Neuron (in vitro differentiated cells): ENCODE results near the gene BTBD16.

Experiments used
- H2AFZ ChIP-seq: one replicate; pipeline ENCODE4 v1.6.1; 2013; ENCODE audit warnings: low read depth, mild to moderate bottlenecking, inconsistent platforms, low read length, moderate library complexity
- H3K27me3 ChIP-seq: one replicate; pipeline ENCODE4 v1.6.1; 2013; ENCODE audit warnings: low read length; ENCODE audit not compliant: insufficient read depth
- H3K36me3 ChIP-seq: one replicate; pipeline ENCODE4 v1.6.1; 2013; ENCODE audit warnings: low read length; ENCODE audit not compliant: insufficient read depth
- H3K4me1 ChIP-seq: one replicate; pipeline ENCODE4 v1.6.1; 2013; ENCODE audit warnings: low read length; ENCODE audit not compliant: insufficient read depth
- H3K4me3 ChIP-seq: 2 replicates; pipeline ENCODE4 v1.5.1; 2013; ENCODE audit warnings: mild to moderate bottlenecking, low read length, moderate library complexity
- H3K9me3 ChIP-seq: one replicate; pipeline ENCODE4 v1.6.1; 2013; ENCODE audit warnings: low read length

BTBD16 gene

DNA sequence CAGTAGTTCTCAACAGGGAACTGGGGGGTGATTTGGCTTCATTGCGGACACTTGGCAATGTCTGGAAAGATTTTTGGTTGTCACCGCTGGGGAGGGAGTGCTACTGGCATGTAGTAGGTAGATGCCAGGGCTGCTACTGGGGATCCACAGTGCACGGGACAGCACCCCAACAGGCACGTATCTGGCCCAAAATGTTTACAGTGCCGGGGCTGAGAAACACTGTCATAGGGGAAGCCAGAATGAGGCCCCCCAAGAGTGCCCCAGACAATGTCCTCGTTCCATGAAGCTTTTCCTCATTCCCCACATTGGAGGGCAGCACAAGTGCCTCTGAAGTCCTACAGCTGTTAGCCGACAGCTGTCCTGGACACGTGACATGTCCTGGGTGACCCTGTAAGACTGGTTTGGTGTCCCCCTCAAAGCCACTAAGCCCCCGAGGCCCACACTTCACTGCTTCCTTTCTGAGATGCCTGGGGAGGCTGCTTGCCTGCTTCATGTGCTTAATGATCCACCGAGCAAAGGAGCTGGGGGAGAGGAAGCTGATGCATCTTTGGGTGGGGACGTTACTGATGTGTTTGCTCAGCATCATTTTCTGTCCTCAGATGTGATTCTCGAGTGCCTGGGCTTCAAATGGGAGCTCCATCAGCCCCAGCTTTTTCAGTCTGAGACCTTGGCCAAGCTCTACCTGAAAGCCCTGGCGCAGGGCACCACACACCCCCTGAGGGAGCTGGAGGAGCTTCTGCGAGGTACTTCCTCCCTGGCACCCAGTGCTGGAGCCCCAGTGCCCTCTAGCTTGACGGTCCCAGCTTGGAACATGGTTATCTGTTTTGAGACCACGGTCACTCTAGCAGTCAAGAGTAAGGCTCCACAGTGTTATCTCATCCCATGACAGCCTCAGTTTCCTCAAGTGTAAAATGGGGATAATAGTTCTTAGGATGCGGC lies 14.7 kb downstream of the BTBD16 start:
- Histone ChIP-seq H3K27me3 (peaks cover 2% of the 10 kb centered on the region), H3K4me1 (peaks cover 10% of the 10 kb centered on the region), H2AFZ (no peak overlapping the region), H3K9me3 (no peaks in the 10 kb centered on the region), H3K36me3 (no peaks in the 10 kb centered on the region), H3K4me3 (no peak overlapping the region)

DNA sequence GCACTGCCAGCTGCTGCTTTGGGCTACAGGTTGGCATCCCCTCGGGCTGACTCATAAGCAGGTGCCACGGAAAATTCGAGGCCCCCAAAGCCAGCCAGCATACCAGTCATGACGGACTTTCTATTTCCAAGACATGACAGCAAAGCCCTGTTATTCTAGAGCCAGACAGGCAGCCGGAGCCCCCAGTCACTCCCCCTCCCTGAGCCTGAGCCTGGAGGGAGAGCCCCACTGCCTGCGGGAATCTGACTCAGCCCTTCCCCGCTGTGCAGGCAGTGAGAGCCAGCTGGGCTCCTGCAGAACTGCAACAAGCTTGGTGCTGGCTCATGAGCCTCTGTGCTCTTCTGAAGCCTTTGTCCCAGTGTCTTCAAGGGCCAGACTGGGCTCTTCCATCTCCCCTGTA lies 15.8 kb downstream of the BTBD16 start:
- H3K36me3 ChIP-seq: no peaks in the 10 kb centered on the region
- no peaks in the 10 kb centered on the region for H3K9me3 ChIP-seq
- H3K4me1 ChIP-seq: no peaks in the 10 kb centered on the region
- H3K27me3 ChIP-seq: peaks cover 4% of the 10 kb centered on the region
- no peak overlapping the region for H3K4me3 ChIP-seq
- no peak overlapping the region for H2AFZ ChIP-seq

DNA sequence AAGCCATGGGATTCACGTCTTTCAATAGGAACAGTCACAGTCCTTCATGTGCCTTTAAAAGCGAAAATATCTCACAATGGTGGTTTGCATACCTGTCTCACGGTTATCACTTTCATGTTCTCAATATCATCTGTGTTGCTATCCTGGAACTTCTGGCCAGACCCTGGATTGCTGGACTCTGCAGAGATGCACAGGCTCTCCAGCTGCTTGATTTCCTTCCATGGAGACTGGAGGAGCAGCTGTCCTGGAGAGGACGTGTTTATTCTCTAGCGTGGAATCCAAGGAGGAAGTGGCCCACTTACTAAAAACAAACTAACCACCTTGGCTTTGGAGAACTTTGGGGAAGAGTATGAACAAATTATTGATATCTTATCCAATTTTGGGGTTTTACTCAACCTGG lies 16.5 kb downstream of the BTBD16 start:
- H3K9me3 ChIP-seq: no peaks in the 10 kb centered on the region
- H3K4me3 ChIP-seq: no peak overlapping the region
- H2AFZ ChIP-seq: no peak overlapping the region
- no peaks in the 10 kb centered on the region for H3K4me1 ChIP-seq
- H3K36me3 ChIP-seq: no peaks in the 10 kb centered on the region
- H3K27me3 ChIP-seq: peaks cover 4% of the 10 kb centered on the region

DNA sequence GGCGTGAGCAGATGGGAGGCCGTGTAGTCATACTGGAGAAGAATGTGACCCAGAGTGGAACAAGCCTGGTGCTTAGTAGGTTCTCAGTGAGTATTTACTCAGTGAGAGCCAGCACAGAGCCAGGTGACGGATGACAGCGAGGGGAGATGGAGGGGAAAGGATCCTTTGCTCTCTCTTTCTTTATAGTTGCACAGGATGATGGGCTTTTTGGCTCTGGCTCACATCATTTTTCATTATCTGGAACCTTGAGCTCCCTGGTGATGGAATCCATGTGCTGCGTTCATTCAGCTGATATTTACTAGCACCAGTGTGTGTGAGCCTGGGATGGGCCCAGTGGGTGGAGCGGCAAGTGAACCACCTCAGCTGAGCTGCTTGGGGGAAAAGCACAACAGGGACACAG lies 17.2 kb downstream of the BTBD16 start:
- no peak overlapping the region for H2AFZ ChIP-seq
- no peaks in the 10 kb centered on the region for H3K9me3 ChIP-seq
- no peak overlapping the region for H3K4me3 ChIP-seq
- H3K27me3 ChIP-seq: peaks cover 4% of the 10 kb centered on the region
- no peaks in the 10 kb centered on the region for H3K4me1 ChIP-seq
- H3K36me3 ChIP-seq: no peaks in the 10 kb centered on the region

DNA sequence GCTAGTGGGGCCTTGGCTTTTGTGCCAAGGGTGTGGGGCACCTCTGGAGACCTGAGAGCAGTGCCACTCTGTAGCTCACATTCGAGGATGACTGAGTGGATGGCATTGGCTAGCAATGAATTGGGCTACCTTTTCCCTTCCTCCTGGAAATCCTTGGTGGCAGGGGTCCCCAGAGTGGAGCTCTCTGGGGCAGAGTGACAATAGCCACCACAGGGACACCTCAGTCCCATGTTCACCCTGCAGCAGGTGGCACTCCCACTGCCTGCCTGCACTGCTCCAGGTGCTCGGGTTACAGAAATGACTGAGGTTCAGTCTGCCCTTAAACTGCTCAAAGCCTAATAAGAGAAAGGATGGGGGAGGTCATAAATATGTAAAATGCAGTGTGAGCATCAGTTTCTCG lies 17.8 kb downstream of the BTBD16 start:
- H3K4me1 ChIP-seq: no peaks in the 10 kb centered on the region
- H2AFZ ChIP-seq: no peak overlapping the region
- no peaks in the 10 kb centered on the region for H3K9me3 ChIP-seq
- H3K36me3 ChIP-seq: no peaks in the 10 kb centered on the region
- no peak overlapping the region for H3K4me3 ChIP-seq
- peaks cover 4% of the 10 kb centered on the region for H3K27me3 ChIP-seq

DNA sequence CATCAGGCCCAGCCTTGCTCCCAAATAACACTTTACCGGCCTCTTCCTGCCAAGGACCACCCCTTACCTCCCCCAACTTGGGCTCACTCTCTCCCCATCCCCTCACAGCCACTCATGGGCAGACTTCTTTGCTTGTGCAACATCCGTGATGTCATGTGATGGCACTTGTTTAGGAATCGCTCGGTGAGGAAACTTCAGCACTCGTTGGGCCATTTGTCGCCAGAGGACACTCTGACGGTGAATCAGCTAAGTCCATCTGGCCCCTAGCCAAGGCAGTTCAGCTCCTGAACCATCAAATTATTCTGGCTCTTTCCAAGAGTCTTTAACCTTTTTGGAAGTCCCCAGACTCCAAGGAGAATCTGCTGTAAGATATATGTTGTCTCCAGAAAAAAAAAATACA lies 19.2 kb downstream of the BTBD16 start:
- Histone ChIP-seq H2AFZ (no peak overlapping the region), H3K9me3 (no peaks in the 10 kb centered on the region), H3K27me3 (peaks cover 4% of the 10 kb centered on the region), H3K4me1 (no peaks in the 10 kb centered on the region), H3K4me3 (no peak overlapping the region), H3K36me3 (no peaks in the 10 kb centered on the region)

DNA sequence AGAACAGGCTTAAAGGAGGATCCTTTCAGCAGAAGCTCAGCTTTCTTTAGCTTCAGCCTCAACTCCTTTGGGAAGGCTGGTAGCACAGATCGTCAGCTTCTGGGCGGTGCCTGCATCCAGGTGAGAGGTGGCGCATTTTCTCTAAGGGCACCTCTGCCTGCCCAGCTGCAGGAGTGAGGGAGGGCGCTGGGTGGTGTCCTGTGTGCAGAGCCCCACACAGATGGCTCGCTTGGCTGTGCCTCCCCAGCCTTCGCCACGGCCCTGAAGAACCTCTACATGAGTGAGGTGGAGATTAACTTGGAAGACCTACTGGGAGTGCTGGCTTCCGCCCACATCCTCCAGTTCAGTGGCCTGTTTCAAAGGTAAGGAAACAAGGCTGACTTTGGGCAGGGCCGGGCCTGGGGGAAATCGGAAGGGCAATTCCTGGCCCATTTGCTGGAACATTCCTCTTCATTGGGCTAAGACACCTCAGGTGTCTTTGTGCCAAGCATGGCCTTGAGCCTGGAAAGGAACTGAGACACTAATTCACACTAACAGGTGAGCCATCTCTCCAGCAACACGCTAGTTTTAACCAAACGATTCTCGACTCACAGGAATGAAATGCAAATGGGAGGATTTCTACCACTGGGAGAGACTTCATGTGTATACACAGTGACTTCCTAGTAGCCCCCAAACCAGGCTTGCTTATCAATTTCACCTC lies 19.9 kb downstream of the BTBD16 start:
- Histone ChIP-seq H3K36me3 (no peaks in the 10 kb centered on the region), H3K9me3 (no peaks in the 10 kb centered on the region), H2AFZ (no peak overlapping the region), H3K4me1 (no peaks in the 10 kb centered on the region), H3K27me3 (peaks cover 4% of the 10 kb centered on the region), H3K4me3 (no peak overlapping the region)

DNA sequence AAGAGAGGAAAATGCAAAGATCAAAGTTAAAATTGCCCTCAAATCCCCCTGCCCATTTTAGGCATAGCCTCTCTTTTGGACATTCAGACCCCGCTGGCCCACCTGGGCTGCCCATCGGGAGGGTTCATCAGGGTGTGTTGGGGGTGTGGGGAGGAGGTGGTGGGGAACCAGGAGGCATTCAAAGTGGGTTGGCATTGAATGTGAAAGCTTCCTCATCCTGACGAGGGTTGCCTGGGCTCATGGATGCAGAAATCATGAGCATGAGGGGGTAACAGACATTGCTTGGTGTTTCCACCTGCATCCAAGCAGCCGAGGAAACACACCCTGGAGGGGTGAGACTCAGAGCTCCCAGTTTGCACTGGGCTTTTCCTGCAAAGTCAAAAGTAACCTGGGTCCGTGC lies 20.6 kb downstream of the BTBD16 start:
- H3K9me3 ChIP-seq: no peaks in the 10 kb centered on the region
- H3K36me3 ChIP-seq: no peaks in the 10 kb centered on the region
- no peak overlapping the region for H2AFZ ChIP-seq
- no peaks in the 10 kb centered on the region for H3K4me1 ChIP-seq
- peaks cover 4% of the 10 kb centered on the region for H3K27me3 ChIP-seq
- no peak overlapping the region for H3K4me3 ChIP-seq

DNA sequence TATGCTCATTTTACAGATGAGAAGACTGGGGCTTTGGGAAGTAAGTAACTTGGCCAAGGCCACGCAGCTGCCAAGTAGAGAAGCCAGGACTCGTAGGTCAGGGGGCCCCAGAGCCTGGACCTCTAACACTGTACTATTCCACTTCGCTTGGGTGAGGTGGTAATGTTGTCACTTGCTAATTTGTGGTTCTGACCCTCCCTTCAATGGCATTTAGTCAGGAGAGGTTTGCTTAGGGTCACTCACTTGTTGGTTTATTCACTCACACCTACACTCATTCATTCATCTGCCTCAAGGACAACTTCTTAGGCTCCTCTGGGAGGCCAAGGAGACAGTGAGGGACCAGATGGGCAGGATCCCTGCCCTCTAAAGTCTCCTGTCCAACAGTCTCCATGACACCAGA lies 21.3 kb downstream of the BTBD16 start:
- no peaks in the 10 kb centered on the region for H3K36me3 ChIP-seq

DNA sequence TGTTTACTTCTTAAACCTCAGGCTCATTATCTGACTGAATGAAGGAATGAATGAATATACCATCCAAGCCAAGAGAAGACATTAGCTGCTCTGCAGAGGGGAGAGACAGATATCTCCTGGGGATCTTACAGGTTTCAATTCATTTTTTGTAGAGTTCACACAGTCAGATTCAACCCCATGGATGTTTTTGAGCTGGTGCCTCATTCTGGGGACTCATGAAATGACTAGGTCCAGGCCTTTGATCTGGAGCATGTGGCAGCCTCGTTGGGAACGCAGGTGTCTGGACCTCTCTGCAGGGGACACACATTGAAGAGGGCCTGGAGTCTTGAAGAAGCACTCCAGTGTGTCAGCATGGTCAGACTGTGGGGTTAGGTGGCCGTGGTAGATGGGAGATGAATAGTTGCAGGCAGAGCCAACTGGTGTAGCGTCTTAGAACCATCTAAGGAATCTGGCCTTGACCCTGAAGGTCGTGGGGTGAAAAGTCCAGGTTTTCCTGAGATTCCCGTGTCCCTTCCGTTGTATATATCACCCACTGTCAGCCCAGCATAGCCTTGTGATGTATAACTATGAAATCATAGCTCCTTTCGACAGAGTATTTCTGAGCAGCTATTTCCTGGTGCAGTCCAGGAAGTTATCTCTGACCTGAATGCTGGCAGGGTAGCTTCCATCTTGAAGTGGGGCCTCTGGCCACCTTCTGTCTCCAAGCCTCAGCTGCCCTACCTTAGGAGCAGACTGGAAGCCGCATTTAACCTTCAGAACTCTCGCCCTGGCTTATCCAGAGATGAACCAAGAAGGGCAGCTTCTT lies 22.3 kb downstream of the BTBD16 start:
- Histone ChIP-seq H3K9me3 (no peaks in the 10 kb centered on the region), H3K4me1 (no peaks in the 10 kb centered on the region), H2AFZ (no peak overlapping the region), H3K36me3 (no peaks in the 10 kb centered on the region), H3K27me3 (peaks cover 4% of the 10 kb centered on the region), H3K4me3 (no peak overlapping the region)

More for the DNA sequence above, 21.3 kb downstream of the BTBD16 start:
- H2AFZ ChIP-seq: no peak overlapping the region
- peaks cover 4% of the 10 kb centered on the region for H3K27me3 ChIP-seq
- H3K4me1 ChIP-seq: no peaks in the 10 kb centered on the region
- no peaks in the 10 kb centered on the region for H3K9me3 ChIP-seq
- H3K4me3 ChIP-seq: no peak overlapping the region

DNA sequence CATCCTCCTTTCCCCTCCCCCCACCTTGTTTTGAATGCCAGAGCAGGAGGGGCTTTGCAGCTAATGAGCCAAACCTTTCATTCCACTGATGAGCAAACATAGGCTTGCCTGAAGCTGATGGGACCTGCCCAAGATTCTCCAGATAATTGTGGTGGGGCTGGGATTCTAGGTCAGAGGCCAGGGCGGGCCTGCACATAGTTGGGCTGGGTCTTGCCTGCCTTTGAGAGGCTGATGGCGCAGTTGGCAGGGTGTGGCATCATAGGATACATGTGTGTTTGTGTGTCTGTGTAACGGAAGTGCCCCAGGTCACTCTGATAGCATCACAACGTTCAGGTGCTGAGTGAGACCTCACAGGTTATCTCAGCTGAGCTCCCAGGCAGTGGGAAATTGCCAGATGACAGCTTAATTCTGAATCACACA lies 22.9 kb downstream of the BTBD16 start:
- peaks cover 4% of the 10 kb centered on the region for H3K27me3 ChIP-seq
- H3K4me3 ChIP-seq: no peak overlapping the region
- H3K36me3 ChIP-seq: no peaks in the 10 kb centered on the region
- H2AFZ ChIP-seq: no peak overlapping the region
- H3K4me1 ChIP-seq: no peaks in the 10 kb centered on the region
- H3K9me3 ChIP-seq: no peaks in the 10 kb centered on the region

DNA sequence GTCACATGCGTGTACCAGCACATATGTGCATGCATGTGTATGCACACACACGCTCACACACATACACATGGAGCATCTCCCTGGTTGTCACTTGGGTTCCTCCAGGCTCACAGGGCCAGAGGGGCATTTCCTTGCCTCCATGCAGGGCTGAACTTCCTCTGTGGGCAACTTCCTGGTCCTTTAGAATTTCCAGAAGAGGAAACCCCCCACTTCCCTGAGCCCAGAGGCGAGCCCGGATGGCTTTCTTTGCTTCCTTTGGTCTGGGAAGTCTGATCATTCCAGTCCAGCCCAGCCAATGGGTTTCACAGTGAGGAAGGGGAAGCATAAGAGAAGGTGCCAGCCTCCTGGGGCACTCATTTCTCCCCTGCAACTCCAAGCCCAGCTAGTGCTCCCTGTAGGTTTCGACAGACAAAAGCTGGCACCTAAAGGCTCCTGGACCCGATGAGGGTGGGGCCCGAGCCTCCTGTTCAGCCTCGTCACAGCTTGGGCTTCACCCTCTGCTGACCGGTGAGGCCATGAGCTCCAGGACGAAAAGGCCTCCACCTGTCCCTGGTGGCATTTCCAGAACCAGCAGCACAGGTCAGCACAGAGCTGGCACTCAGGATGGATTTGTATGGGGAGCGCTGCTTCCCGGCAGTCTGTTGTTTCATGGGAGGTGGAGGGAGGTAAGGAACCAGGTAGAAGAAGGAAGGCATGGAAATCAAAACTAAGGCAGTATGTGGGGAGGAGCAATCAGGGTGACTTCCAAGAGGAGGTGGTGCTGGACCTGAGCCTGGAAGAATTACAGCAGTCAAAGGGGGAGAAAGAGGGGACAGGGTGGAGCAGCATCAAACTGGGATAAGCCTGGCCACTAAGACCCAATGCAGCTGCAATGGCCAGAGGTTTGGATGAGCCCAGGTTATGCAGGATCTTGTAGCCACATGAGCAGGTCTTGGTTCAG lies 23.7 kb downstream of the BTBD16 start:
- no peak overlapping the region for H2AFZ ChIP-seq
- H3K36me3 ChIP-seq: no peaks in the 10 kb centered on the region
- no peaks in the 10 kb centered on the region for H3K9me3 ChIP-seq
- peaks cover 4% of the 10 kb centered on the region for H3K27me3 ChIP-seq
- H3K4me1 ChIP-seq: no peaks in the 10 kb centered on the region
- no peak overlapping the region for H3K4me3 ChIP-seq
